H1 (cell line): ENCODE results near the gene NR1H3. TPM values are rescaled to one million over a fixed set of nuclear protein-coding genes. Genes with fewer than 3 reads are reported as not detected.

Experiments
- CTCF ChIA-PET: fragments of 300-600 bp; sonication (Branson Sonifier 250); formaldehyde crosslinking; loops from one replicate; lab custom pipeline; 2021; ENCODE audit not compliant: partially characterized antibody; lab: Charles Lee
- POLR2A ChIA-PET: fragments of 300-600 bp; sonication (Branson Sonifier 250); formaldehyde crosslinking; loops from one replicate; lab custom pipeline; 2021; ENCODE audit warnings: inconsistent platforms; ENCODE audit not compliant: partially characterized antibody; lab: Charles Lee
- DNase-seq, 2 experiments: peaks; one replicate each; pipeline versions ENCODE4 v3.0.0 to v3.0.0-alpha.2; 2010 to 2022; ENCODE audit warnings: low spot score in 2 of 2, low read depth in 1 of 2, mixed read lengths in 1 of 2
- FAIRE-seq: peaks from 2 replicates; lab custom pipeline; 2011; peaks lifted over from hg19 to GRCh38; lab: Jason Lieb, UNC
- H2AFZ ChIP-seq: 2 replicates; pipeline ENCODE4 v1.8.1; 2012; ENCODE audit warnings: low read length, inconsistent platforms
- H2AK5ac ChIP-seq: 2 replicates; pipeline ENCODE4 v1.6.1; 2013; ENCODE audit warnings: low read depth, low read length
- H2BK120ac ChIP-seq: replicated peaks from 2 replicates; pipeline ENCODE3; 2013; ENCODE audit warnings: low read depth, low read length, inconsistent platforms
- H2BK12ac ChIP-seq: 2 replicates; pipeline ENCODE4 v1.6.1; 2013; ENCODE audit warnings: low read depth, low read length
- H2BK15ac ChIP-seq: 2 replicates; pipeline ENCODE4 v1.6.1; 2013; ENCODE audit warnings: low read length
- H2BK20ac ChIP-seq: 2 replicates; pipeline ENCODE4 v1.6.1; 2013; ENCODE audit warnings: low read length
- H2BK5ac ChIP-seq: 2 replicates; pipeline ENCODE4 v1.6.1; 2013; ENCODE audit warnings: low read depth, low read length
- H3K14ac ChIP-seq: 2 replicates; pipeline ENCODE4 v1.6.1; 2013; ENCODE audit warnings: inconsistent platforms; ENCODE audit not compliant: insufficient read length
- H3K18ac ChIP-seq: 2 replicates; pipeline ENCODE4 v1.6.1; 2013; ENCODE audit warnings: low read length; ENCODE audit errors: extremely low read depth
- H3K23ac ChIP-seq: 2 replicates; pipeline ENCODE4 v1.6.1; 2013; ENCODE audit warnings: inconsistent platforms; ENCODE audit not compliant: insufficient read length
- H3K23me2 ChIP-seq: 2 replicates; pipeline ENCODE4 v1.6.1; 2013; ENCODE audit warnings: low read depth, low read length
- H3K27ac ChIP-seq: 2 replicates; pipeline ENCODE4 v1.6.1; 2011; ENCODE audit warnings: low read depth, low read length, inconsistent platforms
- H3K27me3 ChIP-seq, 4 experiments: replicated peaks in 1 of 4; 1 replicate in 1 of 4; 2 replicates in 3 of 4; pipeline versions ENCODE4 v1.6.1 to v1.8.1; 2011 to 2013; ENCODE audit warnings: low read length in 3 of 4, mild to moderate bottlenecking in 3 of 4, inconsistent platforms in 2 of 4, mixed read lengths in 2 of 4, moderate library complexity in 1 of 4; ENCODE audit not compliant: control insufficient read depth in 3 of 4, insufficient read depth in 3 of 4; ENCODE audit errors: extremely low read depth in 1 of 4
- H3K36me3 ChIP-seq, 4 experiments: 2 replicates each; pipeline versions ENCODE4 v1.6.1 to v1.8.1; 2011 to 2013; ENCODE audit warnings: mild to moderate bottlenecking in 4 of 4, low read length in 3 of 4, moderate library complexity in 2 of 4, control low read depth in 1 of 4, inconsistent platforms in 1 of 4; ENCODE audit not compliant: insufficient read depth in 4 of 4, control insufficient read depth in 2 of 4
- H3K4ac ChIP-seq: replicated peaks from 2 replicates; pipeline ENCODE3; 2013; ENCODE audit warnings: low read length, low read depth, mixed read lengths, inconsistent platforms; ENCODE audit not compliant: insufficient read length
- H3K4me1 ChIP-seq, 4 experiments: replicated peaks in 1 of 4; 1 replicate in 1 of 4; 2 replicates in 3 of 4; pipeline versions ENCODE4 v1.6.1 to v1.8.1; 2011 to 2013; ENCODE audit warnings: low read length in 3 of 4, inconsistent platforms in 2 of 4, mixed read lengths in 1 of 4; ENCODE audit not compliant: insufficient read depth in 4 of 4, control insufficient read depth in 3 of 4
- H3K4me2 ChIP-seq, 2 experiments: 2 replicates each; pipeline versions ENCODE4 v1.6.1 to v1.8.1; 2011 to 2013; ENCODE audit warnings: low read depth in 2 of 2, low read length in 2 of 2, control low read depth in 1 of 2, inconsistent platforms in 1 of 2, mild to moderate bottlenecking in 1 of 2; ENCODE audit not compliant: insufficient read depth in 1 of 2
- H3K4me3 ChIP-seq, 4 experiments: fragments of 200-600, 300-600 bp in 1 of 4; sonication (generic), shearing (Covaris generic), sonication (Bioruptor Twin) in 1 of 4; 2 replicates each; pipeline versions ENCODE4 v1.5.1 to v1.8.1; 2011 to 2016; ENCODE audit warnings: low read length in 4 of 4, low read depth in 3 of 4, control low read depth in 2 of 4, inconsistent platforms in 2 of 4, mild to moderate bottlenecking in 2 of 4, mixed read lengths in 1 of 4, moderate library complexity in 1 of 4; ENCODE audit not compliant: insufficient read depth in 2 of 4; ENCODE audit errors: extremely low read depth in 1 of 4
- H3K56ac ChIP-seq: replicated peaks from 2 replicates; pipeline ENCODE3; 2013; ENCODE audit warnings: low read depth, mild to moderate bottlenecking, mixed read lengths, low read length, inconsistent platforms; ENCODE audit not compliant: insufficient read length
- H3K79me1 ChIP-seq: 2 replicates; pipeline ENCODE4 v1.6.1; 2013; ENCODE audit warnings: low read depth, low read length, control low read depth
- H3K79me2 ChIP-seq, 2 experiments: 2 replicates each; pipeline versions ENCODE4 v1.6.1 to v1.8.1; 2012 to 2013; ENCODE audit warnings: low read length in 2 of 2, mild to moderate bottlenecking in 2 of 2, inconsistent platforms in 1 of 2; ENCODE audit not compliant: insufficient read depth in 2 of 2, control insufficient read depth in 1 of 2
- H3K9ac ChIP-seq, 4 experiments: replicated peaks in 1 of 4; 1 replicate in 1 of 4; 2 replicates in 3 of 4; pipeline versions ENCODE4 v1.6.1 to v1.8.1; 2011 to 2013; ENCODE audit warnings: low read depth in 3 of 4, low read length in 3 of 4, control low read depth in 2 of 4, mild to moderate bottlenecking in 2 of 4, moderate library complexity in 2 of 4, inconsistent platforms in 1 of 4; ENCODE audit errors: extremely low read depth in 1 of 4
- H3K9me3 ChIP-seq, 2 experiments: 2 replicates each; pipeline versions ENCODE4 v1.6.1 to v1.8.1; 2012 to 2013; ENCODE audit warnings: mild to moderate bottlenecking in 2 of 2, moderate library complexity in 2 of 2, control low read depth in 1 of 2, inconsistent platforms in 1 of 2, low read depth in 1 of 2, low read length in 1 of 2, mixed read lengths in 1 of 2; ENCODE audit not compliant: insufficient read depth in 2 of 2
- H4K20me1 ChIP-seq, 2 experiments: replicated peaks in 1 of 2; 2 replicates each; pipeline versions ENCODE3 to v1.8.1; 2011 to 2013; ENCODE audit warnings: inconsistent platforms in 2 of 2, low read length in 2 of 2, mild to moderate bottlenecking in 1 of 2; ENCODE audit not compliant: insufficient read depth in 2 of 2, control insufficient read depth in 1 of 2
- H4K5ac ChIP-seq: 2 replicates; pipeline ENCODE4 v1.6.1; 2013; ENCODE audit warnings: low read length, low read depth, mixed read lengths, inconsistent platforms; ENCODE audit not compliant: insufficient read length
- H4K8ac ChIP-seq: 2 replicates; pipeline ENCODE4 v1.8.0; 2013; ENCODE audit warnings: mild to moderate bottlenecking, moderate library complexity, low read length, inconsistent platforms; ENCODE audit not compliant: insufficient read depth; ENCODE audit errors: extremely low read depth
- H4K91ac ChIP-seq: replicated peaks from 2 replicates; pipeline ENCODE3; 2013; ENCODE audit warnings: low read length, mixed read lengths, inconsistent platforms; ENCODE audit not compliant: insufficient read length
- ASH2L ChIP-seq: fragments of 200-600, 300-600 bp; sonication (generic); IDR thresholded peaks from one replicate; pipeline ENCODE4 v1.7.1; 2017; ENCODE audit warnings: low read length
- CHD1 ChIP-seq: IDR thresholded peaks from 2 replicates; pipeline ENCODE4 v1.6.1; 2012; ENCODE audit warnings: low read depth, low read length, improper control_type of control experiment
- EGR1 ChIP-seq: IDR thresholded peaks from 2 replicates; pipeline ENCODE4 v1.6.1; 2011; ENCODE audit warnings: low read depth, low read length, borderline replicate concordance
- EP300 ChIP-seq, 2 experiments: IDR thresholded peaks; 1 replicate in 1 of 2; 2 replicates in 1 of 2; pipeline ENCODE4 v1.6.1; 2011 to 2012; ENCODE audit warnings: low read depth in 2 of 2, low read length in 2 of 2, mild to moderate bottlenecking in 2 of 2, borderline replicate concordance in 1 of 2, inconsistent platforms in 1 of 2, moderate library complexity in 1 of 2
- GABPA ChIP-seq: IDR thresholded peaks from 2 replicates; pipeline ENCODE4 v1.6.1; 2011; ENCODE audit warnings: mild to moderate bottlenecking, low read length, moderate library complexity, borderline replicate concordance; ENCODE audit not compliant: insufficient read depth
- MAFK ChIP-seq: IDR thresholded peaks from 2 replicates; pipeline ENCODE4 v1.6.1; 2012; ENCODE audit warnings: low read depth, mild to moderate bottlenecking, improper control_type of control experiment, low read length
- PHF8 ChIP-seq: fragments of 200-600 bp; sonication (generic); conservative IDR thresholded peaks from 2 replicates; pipeline ENCODE4 v1.7.1; 2012; ENCODE audit warnings: low read depth, mild to moderate bottlenecking, inconsistent platforms, low read length, moderate library complexity
- RFX5 ChIP-seq: IDR thresholded peaks from 2 replicates; pipeline ENCODE4 v1.6.1; 2011; ENCODE audit warnings: low read depth, low read length, improper control_type of control experiment, borderline replicate concordance
- SP1 ChIP-seq: IDR thresholded peaks from 2 replicates; pipeline ENCODE4 v1.6.1; 2011; ENCODE audit warnings: low read depth, low read length
- WGBS, 2 experiments: shearing (Covaris generic) in 1 of 2; methylation state at CpG; one replicate each; pipeline versions ENCODE4 v1.1.6 to v1.1.7; 2013 to 2015; ENCODE audit warnings: low lambda C conversion rate in 2 of 2, mixed read lengths in 2 of 2, inconsistent platforms in 1 of 2, low coverage in 1 of 2, missing lambda C conversion rate in 1 of 2; ENCODE audit not compliant: insufficient replicate concordance in 2 of 2, insufficient coverage in 1 of 2, insufficient read length in 1 of 2; ENCODE audit errors: extremely low coverage in 1 of 2, missing lambda C conversion rate in 1 of 2; 5-methylcytosine and 5-hydroxymethylcytosine counted together
- polyA plus RNA-seq, 7 experiments: library from polyadenylated mRNA; depleted of rRNA in 3 of 7; stranded (reverse) in 5 of 7; unstranded in 2 of 7; fragments of >200 nt in 5 of 7; fragments of 200-250 nt in 2 of 7; gene quantifications; 1 replicate in 5 of 7; 2 replicates in 1 of 7; 4 replicates in 1 of 7; pipeline versions ENCODE4 v1.2.1 to v1.2.3, GENCODE V29; 2011 to 2013; ENCODE audit warnings: missing spikeins in 2 of 7, mixed read lengths in 2 of 7
- total RNA-seq: library from RNA; stranded (reverse); fragmentation: NEBNext Ultra II Directional; extraction: Animal tissue kit (Norgen Biotek cat#: 25700); gene quantifications from 2 replicates; pipeline ENCODE4 v1.2.1, GENCODE V29; 2021
- TF ChIP-seq, protein P1 (sequence below): IDR thresholded peaks from 2 replicates; pipeline ENCODE4 v1.6.1; 2012; ENCODE audit warnings: inconsistent platforms

NR1H3 gene
- total and polyA plus RNA-seq, 2 of the 8 experiments (the other 6 are each of a cell fraction or from before 2014, with no cell fraction given) = 19.9 to 42.1 TPM

DNA sequence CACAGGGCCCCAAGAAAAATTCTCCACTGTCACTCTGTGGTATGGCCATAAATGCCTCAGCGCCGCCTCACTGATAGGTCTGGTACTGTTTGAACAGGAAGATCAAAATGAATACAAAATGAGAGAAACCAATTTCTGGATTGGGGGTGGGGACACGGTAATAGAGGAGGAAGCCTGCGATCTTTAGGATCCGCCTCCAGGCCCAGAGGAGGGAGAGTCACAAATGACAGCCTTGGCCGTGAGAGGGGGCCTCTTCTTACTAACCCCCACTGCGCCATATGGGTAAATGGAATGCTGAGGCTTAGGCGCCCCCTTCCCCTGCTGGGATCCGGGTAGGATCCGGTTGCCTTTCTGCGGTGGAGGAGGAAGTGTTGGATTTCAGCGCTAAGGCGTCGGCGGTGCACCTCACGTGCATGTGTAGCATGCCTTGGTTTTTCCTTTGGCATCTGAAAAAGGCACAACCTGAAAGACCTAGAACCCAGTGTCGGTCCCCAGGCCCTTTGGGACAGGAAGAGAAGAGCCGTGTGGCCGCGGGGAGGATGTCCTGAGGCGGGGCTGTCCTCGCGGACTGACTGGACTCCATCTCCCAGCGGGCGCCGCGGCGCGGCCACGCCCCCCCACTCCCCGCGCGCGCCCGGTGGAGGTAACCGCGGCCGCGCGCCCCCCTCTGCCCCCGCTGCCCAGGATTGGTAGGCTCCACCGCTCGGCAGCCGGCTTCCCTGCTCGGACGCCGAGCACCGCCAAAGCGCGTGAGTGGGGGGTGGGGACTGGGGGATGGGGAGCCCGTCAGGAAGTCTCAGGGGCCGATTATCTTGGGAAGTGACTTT, 11.4 kb downstream of the NR1H3 start:
- 0 out of 2 replicates have a peak overlapping the region, but pooled peaks have one; percentile 40 for H2BK20ac ChIP-seq
- H3K4me1 ChIP-seq = peaks cover 14 to 25% (median 17%) of the 10 kb centered on the region in 4 experiments
- peak overlapping the region; percentile 81; the same call in 1 of the 2 replicates for H2BK15ac ChIP-seq
- H2BK12ac ChIP-seq = peak overlapping the region; percentile 88
- peak in 1 of 2 experiments; percentile 90 for DNase-seq
- H2AK5ac ChIP-seq = peak overlapping the region; percentile 26; the same call in 1 of the 2 replicates
- peaks cover 0 to 36% of the 10 kb centered on the region in 2 experiments; a peak in 3 of 4 replicates for H3K79me2 ChIP-seq
- peaks cover 8 to 16% of the 10 kb centered on the region in 2 experiments for H4K20me1 ChIP-seq
- POLR2A ChIA-PET = interaction anchor here (1.1 to 4.0 kb wide), 7 partner anchors 9 to 169 kb away, joined by 3 to 35 read pairs (median 4); partner anchors contain the start of gene NR1H3
- H3K18ac ChIP-seq = peak overlapping the region; percentile 89
- peaks cover 13% of the 10 kb centered on the region for H3K23me2 ChIP-seq
- peak overlapping the region in 3 of 4 experiments; percentile 62 to 69 (median 68); a peak in 5 of 7 replicates for H3K9ac ChIP-seq
- peak overlapping the region; percentile 76 for H3K4ac ChIP-seq
- peaks cover 20% of the 10 kb centered on the region for H3K79me1 ChIP-seq
- no peaks in the 10 kb centered on the region for H3K27me3 ChIP-seq
- H2BK5ac ChIP-seq = peak overlapping the region; percentile 98
- no peak for FAIRE-seq
- peak overlapping the region; percentile 65; the same call in 1 of the 2 replicates for H3K27ac ChIP-seq
- no peaks in the 10 kb centered on the region for H3K9me3 ChIP-seq
- H3K4me2 ChIP-seq = peak overlapping the region; percentile 89 to 99
- H3K23ac ChIP-seq = no peak overlapping the region
- H2AFZ ChIP-seq = peak overlapping the region; percentile 97
- peak overlapping the region; percentile 82 for H4K5ac ChIP-seq
- peak overlapping the region; percentile 39; the same call in 1 of the 2 replicates for H4K8ac ChIP-seq
- H3K4me3 ChIP-seq = peak overlapping the region; percentile 75 to 93 (median 81)
- H3K56ac ChIP-seq = peak overlapping the region; percentile 74
- WGBS, 2 experiments = 1% methylated on average over 43 of the region's 52 CpGs; no CpG with 5 or more reads in 1 of the 2 experiments
- H2BK120ac ChIP-seq = no peak overlapping the region
- H3K36me3 ChIP-seq = no peaks in the 10 kb centered on the region
- CTCF ChIA-PET = interaction anchor here (0.7 to 7.4 kb wide), 8 partner anchors 11 to 85 kb away, joined by 3 to 72 read pairs (median 4); partner anchors contain the start of gene NR1H3
- H4K91ac ChIP-seq = peak overlapping the region; percentile 88
- H3K14ac ChIP-seq = no peak overlapping the region
- TF ChIP-seq RFX5 (no peak), EP300 (IDR thresholded peaks at IDR 0.05; ENCODE audit: borderline replicate concordance in 1 of 2, low read depth in 2 of 2, low read length in 2 of 2) (peak in 1 of 2 experiments; percentile 79; a peak in 1 of 3 replicates), ASH2L (peak; percentile 52), PHF8 (peak; percentile 27; the same call in 1 of the 2 replicates), GABPA (peak; percentile 57; the same call in 1 of the 2 replicates), MAFK (no peak), EGR1 (peak; percentile 58; the same call in 1 of the 2 replicates), CHD1 (peak; percentile 64), SP1 (peak; percentile 76)
- TF ChIP-seq, protein P1, sequence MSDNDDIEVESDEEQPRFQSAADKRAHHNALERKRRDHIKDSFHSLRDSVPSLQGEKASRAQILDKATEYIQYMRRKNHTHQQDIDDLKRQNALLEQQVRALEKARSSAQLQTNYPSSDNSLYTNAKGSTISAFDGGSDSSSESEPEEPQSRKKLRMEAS = peak; percentile 82
